ENCODE results near the gene NBEA. TPM values are rescaled to one million over a fixed set of nuclear protein-coding genes. Genes with fewer than 3 reads are reported as not detected.

The NBEA gene
- total and polyA plus RNA-seq, 12 donors: 3.1 to 19.7 (median 14.2) TPM

- TF ChIP-seq POLR2A (IDR thresholded peaks at IDR 0.05) (no peak), CTCF (IDR thresholded peaks at IDR 0.05) (no peak)
- no peak for DNase-seq
- H3K27ac ChIP-seq: no peak overlapping the region
- 92 to 93% (median 93%) methylated on average over 3 of the region's 3 CpGs for WGBS, 4 donors
- H3K4me3 ChIP-seq: no peak overlapping the region
- no peaks in the 10 kb centered on the region for H3K4me1 ChIP-seq (replicated peaks in 1 of 2)
- intact Hi-C loops (cut with DNase I): no loop called here
- H3K36me3 ChIP-seq (replicated peaks in 1 of 2): no peaks in the 10 kb centered on the region
- H3K27me3 ChIP-seq: no peaks in the 10 kb centered on the region
- H3K9me3 ChIP-seq (replicated peaks in 1 of 3): no peaks in the 10 kb centered on the region
These were observed 543.4 kb downstream of the NBEA start for GRCh38 chr13:35485424-35485823.

- Histone ChIP-seq H3K27me3 (no peaks in the 10 kb centered on the region), H3K4me3 (no peak overlapping the region), H3K9me3 (replicated peaks in 1 of 3) (no peaks in the 10 kb centered on the region), H3K4me1 (replicated peaks in 1 of 2) (no peaks in the 10 kb centered on the region), H3K36me3 (replicated peaks in 1 of 2) (no peaks in the 10 kb centered on the region), H3K27ac (no peak overlapping the region)
- no peak for DNase-seq
- 81 to 90% (median 86%) methylated on average over 4 of the region's 4 CpGs for WGBS, 4 donors
- intact Hi-C loops (cut with DNase I): no loop called here
- TF ChIP-seq POLR2A (IDR thresholded peaks at IDR 0.05): no peak
- TF ChIP-seq CTCF (IDR thresholded peaks at IDR 0.05): no peak
These were observed 547.0 kb downstream of the NBEA start for GRCh38 chr13:35489050-35489449.

- 66 to 79% (median 73%) methylated on average over 1 of the region's 1 CpG for WGBS, 4 donors
- TF ChIP-seq POLR2A (IDR thresholded peaks at IDR 0.05) (no peak), CTCF (IDR thresholded peaks at IDR 0.05) (no peak)
- intact Hi-C loops (cut with DNase I): no loop called here
- Histone ChIP-seq H3K4me1 (replicated peaks in 1 of 2) (peaks cover 0 to 8% of the 10 kb centered on the region in 2 donors), H3K27me3 (no peaks in the 10 kb centered on the region), H3K4me3 (no peak overlapping the region), H3K36me3 (replicated peaks in 1 of 2) (no peaks in the 10 kb centered on the region), H3K9me3 (replicated peaks in 1 of 3) (no peaks in the 10 kb centered on the region), H3K27ac (no peak overlapping the region)
- DNase-seq: no peak
These were observed 553.9 kb downstream of the NBEA start for GRCh38 chr13:35496006-35496405.

GRCh38 chr13:35496761-35497386 is 554.8 kb downstream of the NBEA start:
- DNase-seq: no peak
- H3K27ac ChIP-seq: no peak overlapping the region
- H3K9me3 ChIP-seq (replicated peaks in 1 of 3): no peaks in the 10 kb centered on the region
- intact Hi-C loops (cut with DNase I): no loop called here
- peaks cover 0 to 8% of the 10 kb centered on the region in 2 donors for H3K4me1 ChIP-seq (replicated peaks in 1 of 2)
- TF ChIP-seq CTCF (IDR thresholded peaks at IDR 0.05): no peak
- no peak for TF ChIP-seq POLR2A (IDR thresholded peaks at IDR 0.05)
- no peaks in the 10 kb centered on the region for H3K36me3 ChIP-seq (replicated peaks in 1 of 2)
- WGBS, 4 donors: 82 to 93% (median 84%) methylated on average over 2 of the region's 2 CpGs
- no peaks in the 10 kb centered on the region for H3K27me3 ChIP-seq
- H3K4me3 ChIP-seq: no peak overlapping the region
